AG09319 (cell line): Measurements from ENCODE around the gene HELZ2.
"Not testable (repeated sequence)": the region's sequence is repeated elsewhere in the genome, so short reads cannot be mapped to it uniquely, and the experiment has no call there.

ENCODE experiments used
- DNase-seq: peaks from one replicate; pipeline ENCODE4 v3.0.0-alpha.2; 2010; ENCODE audit warnings: low read depth; ENCODE audit errors: extremely low read depth
- CTCF ChIP-seq: IDR thresholded peaks from 2 replicates; pipeline ENCODE4 v1.5.1; 2011; ENCODE audit warnings: low read depth, mild to moderate bottlenecking, inconsistent platforms, low read length, moderate library complexity

The HELZ2 gene

GRCh38 chr20:63610581-63611435 lies 36.8 kb upstream of the HELZ2 start:
- DNase-seq, result no peak
- TF ChIP-seq CTCF, result no peak

GRCh38 chr20:63606686-63607085 lies 32.6 kb upstream of the HELZ2 start:
- no peak for DNase-seq
- no peak for TF ChIP-seq CTCF

- DNase-seq, result no peak
- TF ChIP-seq CTCF, result no peak
These were observed 28.3 kb upstream of the HELZ2 start for GRCh38 chr20:63602321-63602720.

- DNase-seq, result not testable (repeated sequence)
These were observed 27.6 kb upstream of the HELZ2 start for GRCh38 chr20:63601679-63602078.

GRCh38 chr20:63599396-63600050 lies 25.5 kb upstream of the HELZ2 start:
- DNase-seq, result no peak
- no peak for TF ChIP-seq CTCF

GRCh38 chr20:63598479-63599395 lies 24.7 kb upstream of the HELZ2 start:
- DNase-seq, result no peak
- no peak for TF ChIP-seq CTCF

GRCh38 chr20:63597651-63598478 lies 23.8 kb upstream of the HELZ2 start:
- no peak for TF ChIP-seq CTCF
- no peak for DNase-seq
